ENCODE results near the gene EPHA8. TPM values are rescaled to one million over a fixed set of nuclear protein-coding genes. Genes with fewer than 3 reads are reported as not detected.

The EPHA8 gene
- total and polyA plus RNA-seq, 2 of the 4 experiments (the other 2 are of a cell fraction), result not detected

GRCh38 chr1:22526098-22526497, 37.2 kb upstream of the EPHA8 start:
- Histone ChIP-seq H3K14ac (replicated peaks; ENCODE audit: low read depth, low read length) (no peak overlapping the region), H4K5ac (ENCODE audit: low read depth, low read length) (no peak overlapping the region), H3K4ac (ENCODE audit: low read depth, low read length) (no peak overlapping the region), H4K8ac (ENCODE audit: low read depth in 2 of 2, low read length in 2 of 2) (no peak overlapping the region), H2BK20ac (ENCODE audit: low read depth, low read length) (no peak overlapping the region), H3K4me1 (ENCODE audit: control insufficient read depth, insufficient read depth, low read length) (no peaks in the 10 kb centered on the region), H2AK5ac (ENCODE audit: low read depth, low read length) (no peak overlapping the region), H2AK9ac (replicated peaks; ENCODE audit: low read depth, low read length, poor library complexity) (no peak overlapping the region), H3K9ac (ENCODE audit: low read depth, low read length) (no peak overlapping the region), H3K4me3 (ENCODE audit: insufficient read depth, low read depth, low read length) (no peak overlapping the region), H3K27me3 (ENCODE audit: control insufficient read depth, insufficient read depth, low read length) (no peaks in the 10 kb centered on the region), H3K27ac (ENCODE audit: insufficient read depth, low read length) (no peak overlapping the region), H2AFZ (replicated peaks; ENCODE audit: low read length, poor library complexity) (no peak overlapping the region), H3K56ac (ENCODE audit: extremely low read depth, insufficient read depth, low read length) (no peak overlapping the region), H4K20me1 (ENCODE audit: insufficient read depth, low read length) (no peaks in the 10 kb centered on the region), H3K4me2 (ENCODE audit: low read depth, low read length) (no peak overlapping the region), H3K18ac (ENCODE audit: low read depth, low read length) (no peak overlapping the region), H3K23ac (ENCODE audit: low read depth, low read length) (no peak overlapping the region), H3K9me3 (ENCODE audit: control insufficient read depth, insufficient read depth, low read length) (no peaks in the 10 kb centered on the region), H2BK120ac (ENCODE audit: low read depth, low read length) (no peak overlapping the region), H3K79me1 (ENCODE audit: low read depth in 1 of 2, low read length in 2 of 2) (no peaks in the 10 kb centered on the region), H4K91ac (ENCODE audit: insufficient read depth, low read depth, low read length) (no peak overlapping the region), H2BK5ac (ENCODE audit: low read depth, low read length, poor library complexity, severe bottlenecking) (no peak overlapping the region), H2BK15ac (ENCODE audit: low read depth, low read length) (no peak overlapping the region), H3K36me3 (ENCODE audit: control insufficient read depth, insufficient read depth, low read length) (peaks cover 39% of the 10 kb centered on the region), H3K9me1 (ENCODE audit: insufficient read depth, low read length) (0 out of 2 replicates have a peak, but pooled peaks cover 5% of the 10 kb centered on the region)
- in situ Hi-C loops (cut with MboI; ENCODE audit: low sequenced_read_pairs) (no loop called here), dilution Hi-C loops (cut with HindIII; ENCODE audit: low sequenced_read_pairs, unreplicated experiment) (no loop called here), intact Hi-C loops (cut with micrococcal nuclease) (no loop called here)
- no TSS peak for BruUV-seq (replicated peaks)
- TF ChIP-seq MAFK (IDR thresholded peaks at IDR 0.05; ENCODE audit: low read depth, low read length) (no peak), FOS (IDR thresholded peaks at IDR 0.05; ENCODE audit: low read depth, low read length) (no peak), CTCF (conservative IDR thresholded peaks at IDR 0.05; ENCODE audit: low read depth, low read length) (no peak), USF2 (IDR thresholded peaks at IDR 0.05; ENCODE audit: low read depth, low read length) (no peak), RAD21 (IDR thresholded peaks at IDR 0.05; ENCODE audit: low read length) (no peak), NFE2L2 (IDR thresholded peaks at IDR 0.05; ENCODE audit: low read depth, low read length) (no peak), CEBPB (IDR thresholded peaks at IDR 0.05; ENCODE audit: low read depth, low read length) (no peak), RFX5 (IDR thresholded peaks at IDR 0.05; ENCODE audit: low read depth, low read length) (no peak), MAZ (IDR thresholded peaks at IDR 0.05; ENCODE audit: borderline replicate concordance, low read depth, low read length) (no peak), POLR2A (IDR thresholded peaks at IDR 0.05; ENCODE audit: low read depth, low read length) (no peak), ELK1 (IDR thresholded peaks at IDR 0.05; ENCODE audit: borderline replicate concordance, low read depth, low read length) (no peak), BHLHE40 (IDR thresholded peaks at IDR 0.05; ENCODE audit: low read depth, low read length) (no peak), MXI1 (IDR thresholded peaks at IDR 0.05; ENCODE audit: borderline replicate concordance, low read depth, low read length) (no peak), SMC3 (IDR thresholded peaks at IDR 0.05; ENCODE audit: low read depth, low read length) (no peak), CHD1 (IDR thresholded peaks at IDR 0.05; ENCODE audit: low read depth, low read length) (no peak)
- ChIA-PET CTCF (no interaction called here), POLR2A (ENCODE audit: unreplicated experiment) (interaction anchor here (0.6 kb wide), 1 partner anchor 22 kb away, joined by 3 read pairs; no protein-coding TSS in a partner anchor)
- DNase-seq, result no peak
- 94% methylated on average over 9 of the region's 11 CpGs; no CpG with 5 or more reads in 1 of the 2 experiments for WGBS, 2 experiments (ENCODE audit: extremely low coverage in 2 of 2, insufficient read length in 1 of 2)
- no peak for ATAC-seq (ENCODE audit: low read depth)
